HEK293 (cell line): ENCODE measurements around the gene MYO18B.

Source experiments
- CTCF ChIA-PET: fragments of 350-600 bp; formaldehyde crosslinking; extraction: SDS; loops from one replicate; lab custom pipeline; 2021; ENCODE audit warnings: antibody characterized with exemption; lab: Yijun Ruan, JAX
- POLR2A ChIA-PET: fragments of 300-600 bp; formaldehyde crosslinking; extraction: SDS; loops from one replicate; lab custom pipeline; 2020; ENCODE audit warnings: antibody characterized with exemption, inconsistent platforms; lab: Yijun Ruan, JAX
- H3K27ac ChIP-seq: fragments of 200-500 bp; sonication (Bioruptor generic); 2 replicates; pipeline ENCODE4 v1.5.1; 2014; ENCODE audit warnings: low read depth, low read length, control low read depth, inconsistent platforms; ENCODE audit errors: extremely low read depth
- H3K36me3 ChIP-seq, 2 experiments: fragments of 200-500 bp in 1 of 2; sonication (Bioruptor generic) in 1 of 2; 1 replicate in 1 of 2; 2 replicates in 1 of 2; pipeline ENCODE4 v1.5.1; 2014 to 2017; ENCODE audit warnings: inconsistent platforms in 2 of 2, low read length in 2 of 2; ENCODE audit not compliant: control insufficient read depth in 2 of 2, insufficient read depth in 1 of 2
- H3K4me1 ChIP-seq: fragments of 200-500 bp; sonication (Bioruptor generic); 2 replicates; pipeline ENCODE4 v1.5.1; 2014; ENCODE audit warnings: mild to moderate bottlenecking, low read length, inconsistent platforms; ENCODE audit not compliant: control insufficient read depth, insufficient read depth
- H3K4me3 ChIP-seq: 2 replicates; pipeline ENCODE4 v1.5.1; 2011; ENCODE audit warnings: low read depth, mild to moderate bottlenecking, control low read depth, low read length, moderate library complexity
- H3K9me3 ChIP-seq: fragments of 200-500 bp; sonication (Bioruptor generic); 2 replicates; pipeline ENCODE4 v1.5.1; 2014; ENCODE audit warnings: low read depth, low read length, inconsistent platforms; ENCODE audit not compliant: control insufficient read depth, insufficient read depth
- BCL11A ChIP-seq: fragments of 450-650 bp; formaldehyde crosslinking; IDR thresholded peaks from 2 replicates; pipeline ENCODE4 v1.5.1; 2016; ENCODE audit warnings: low read depth, missing biosample characterization, missing genetic modification characterization
- FEZF1 ChIP-seq: fragments of 450-650 bp; formaldehyde crosslinking; IDR thresholded peaks from 2 replicates; pipeline ENCODE4 v1.5.1; 2016; ENCODE audit warnings: missing biosample characterization, missing genetic modification characterization
- GFI1B ChIP-seq: fragments of 450-650 bp; formaldehyde crosslinking; IDR thresholded peaks from 2 replicates; pipeline ENCODE4 v1.5.1; 2016; ENCODE audit warnings: missing biosample characterization, missing genetic modification characterization
- GLIS1 ChIP-seq: fragments of 450-650 bp; formaldehyde crosslinking; IDR thresholded peaks from 2 replicates; pipeline ENCODE4 v1.5.1; 2016; ENCODE audit warnings: missing biosample characterization, missing genetic modification characterization
- KLF1 ChIP-seq: fragments of 450-650 bp; formaldehyde crosslinking; IDR thresholded peaks from 2 replicates; pipeline ENCODE4 v1.5.1; 2016; ENCODE audit warnings: missing biosample characterization, missing genetic modification characterization
- OSR2 ChIP-seq: fragments of 450-650 bp; formaldehyde crosslinking; IDR thresholded peaks from 2 replicates; pipeline ENCODE4 v1.5.1; 2016; ENCODE audit warnings: missing biosample characterization, missing genetic modification characterization
- RBAK ChIP-seq: fragments of 450-650 bp; formaldehyde crosslinking; IDR thresholded peaks from 2 replicates; pipeline ENCODE4 v1.5.1; 2016; ENCODE audit warnings: missing biosample characterization, missing genetic modification characterization
- SCRT1 ChIP-seq: fragments of 450-650 bp; formaldehyde crosslinking; IDR thresholded peaks from 2 replicates; pipeline ENCODE4 v1.5.1; 2016; ENCODE audit warnings: missing biosample characterization, missing genetic modification characterization, borderline replicate concordance
- TCF7L2 ChIP-seq: IDR thresholded peaks from 2 replicates; pipeline ENCODE4 v1.6.1; 2011; ENCODE audit warnings: low read depth, mild to moderate bottlenecking, inconsistent platforms, low read length, moderate library complexity, borderline replicate concordance
- TRIM28 ChIP-seq: IDR thresholded peaks from 2 replicates; pipeline ENCODE4 v1.6.1; 2011; ENCODE audit warnings: low read length, control low read depth, borderline replicate concordance
- ZBTB1 ChIP-seq: fragments of 450-650 bp; formaldehyde crosslinking; IDR thresholded peaks from 2 replicates; pipeline ENCODE4 v1.5.1; 2016; ENCODE audit warnings: missing biosample characterization, missing genetic modification characterization
- ZBTB8A ChIP-seq: fragments of 450-650 bp; formaldehyde crosslinking; IDR thresholded peaks from 2 replicates; pipeline ENCODE4 v1.5.1; 2016; ENCODE audit warnings: missing biosample characterization, missing genetic modification characterization
- ZIC2 ChIP-seq: fragments of 450-650 bp; formaldehyde crosslinking; IDR thresholded peaks from 2 replicates; pipeline ENCODE4 v1.5.1; 2016; ENCODE audit warnings: missing biosample characterization, missing genetic modification characterization
- ZNF175 ChIP-seq: fragments of 450-650 bp; formaldehyde crosslinking; IDR thresholded peaks from 2 replicates; pipeline ENCODE4 v1.5.1; 2016; ENCODE audit warnings: missing biosample characterization, missing genetic modification characterization
- ZNF211 ChIP-seq: fragments of 450-650 bp; formaldehyde crosslinking; IDR thresholded peaks from 2 replicates; pipeline ENCODE4 v1.5.1; 2016; ENCODE audit warnings: low read depth, missing biosample characterization, missing genetic modification characterization
- ZNF239 ChIP-seq: fragments of 450-650 bp; formaldehyde crosslinking; IDR thresholded peaks from 2 replicates; pipeline ENCODE4 v1.5.1; 2016; ENCODE audit warnings: missing biosample characterization, missing genetic modification characterization
- ZNF266 ChIP-seq: fragments of 450-650 bp; formaldehyde crosslinking; IDR thresholded peaks from 2 replicates; pipeline ENCODE4 v1.5.1; 2016; ENCODE audit warnings: missing biosample characterization, missing genetic modification characterization, low read depth
- ZNF302 ChIP-seq: fragments of 450-650 bp; formaldehyde crosslinking; IDR thresholded peaks from 2 replicates; pipeline ENCODE4 v1.5.1; 2016; ENCODE audit warnings: missing biosample characterization, missing genetic modification characterization, low read depth
- ZNF335 ChIP-seq: fragments of 450-650 bp; formaldehyde crosslinking; conservative IDR thresholded peaks from 2 replicates; pipeline ENCODE4 v1.5.1; 2016; ENCODE audit warnings: missing biosample characterization, missing genetic modification characterization
- ZNF404 ChIP-seq: fragments of 450-650 bp; formaldehyde crosslinking; IDR thresholded peaks from 2 replicates; pipeline ENCODE4 v1.5.1; 2017; ENCODE audit warnings: missing biosample characterization, missing genetic modification characterization
- ZNF48 ChIP-seq: fragments of 450-650 bp; formaldehyde crosslinking; IDR thresholded peaks from 2 replicates; pipeline ENCODE4 v1.5.1; 2016; ENCODE audit warnings: missing biosample characterization, missing genetic modification characterization
- ZNF510 ChIP-seq: fragments of 450-650 bp; formaldehyde crosslinking; IDR thresholded peaks from 2 replicates; pipeline ENCODE4 v1.5.1; 2018; ENCODE audit warnings: mild to moderate bottlenecking, missing genetic modification characterization, missing biosample characterization; ENCODE audit not compliant: insufficient replicate concordance
- ZNF571 ChIP-seq: fragments of 450-650 bp; formaldehyde crosslinking; IDR thresholded peaks from 2 replicates; pipeline ENCODE4 v1.5.0; 2017; ENCODE audit warnings: missing biosample characterization, missing genetic modification characterization
- ZNF623 ChIP-seq: fragments of 450-650 bp; formaldehyde crosslinking; IDR thresholded peaks from 2 replicates; pipeline ENCODE4 v1.5.1; 2016; ENCODE audit warnings: missing biosample characterization, missing genetic modification characterization
- ZNF791 ChIP-seq: fragments of 450-650 bp; formaldehyde crosslinking; IDR thresholded peaks from 2 replicates; pipeline ENCODE4 v1.5.1; 2016; ENCODE audit warnings: missing biosample characterization, missing genetic modification characterization
- TF ChIP-seq, protein P1 (sequence below): fragments of 450-650 bp; formaldehyde crosslinking; IDR thresholded peaks from 2 replicates; pipeline ENCODE4 v1.5.1; 2016; ENCODE audit warnings: missing biosample characterization, missing genetic modification characterization
- TF ChIP-seq, protein P2 (sequence below): fragments of 450-650 bp; formaldehyde crosslinking; IDR thresholded peaks from 2 replicates; pipeline ENCODE4 v1.5.1; 2016; ENCODE audit warnings: missing biosample characterization, missing genetic modification characterization
- TF ChIP-seq, protein P3 (sequence below): fragments of 450-650 bp; formaldehyde crosslinking; IDR thresholded peaks from 2 replicates; pipeline ENCODE4; 2016; ENCODE audit warnings: missing biosample characterization, missing genetic modification characterization
- TF ChIP-seq, protein P4 (sequence below): fragments of 450-650 bp; formaldehyde crosslinking; IDR thresholded peaks from 2 replicates; pipeline ENCODE4 v1.5.1; 2016; ENCODE audit warnings: missing biosample characterization, missing genetic modification characterization
- TF ChIP-seq, protein P5 (sequence below): fragments of 450-650 bp; formaldehyde crosslinking; conservative IDR thresholded peaks from 2 replicates; pipeline ENCODE4 v1.5.1; 2016; ENCODE audit warnings: low read depth, missing biosample characterization, missing genetic modification characterization

The MYO18B gene

DNA sequence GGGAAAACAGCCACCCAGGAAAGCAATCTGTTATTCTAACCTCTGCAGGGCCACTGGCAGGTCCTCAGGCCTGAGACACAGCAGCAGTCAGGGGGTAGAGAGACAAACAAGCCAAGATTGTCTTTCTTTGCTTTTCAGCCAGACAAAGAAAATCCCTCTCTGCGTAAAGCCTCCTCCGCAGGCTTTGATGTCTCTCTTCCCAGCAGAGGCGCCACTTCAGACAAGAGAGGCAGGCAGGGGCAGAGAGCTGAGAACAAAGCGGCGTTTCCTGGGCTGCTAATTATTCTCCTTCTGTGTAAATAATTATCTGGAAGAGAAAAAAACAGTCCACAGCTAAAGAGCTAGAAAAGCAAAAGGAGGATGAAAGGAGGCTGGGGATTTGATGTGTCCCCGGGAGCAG, 324.5 kb downstream of the MYO18B start:
- H3K36me3 ChIP-seq = no peaks in the 10 kb centered on the region
- TF ChIP-seq ZNF211 (tag by site-specific recombination) = no peak
- TF ChIP-seq, protein P1, sequence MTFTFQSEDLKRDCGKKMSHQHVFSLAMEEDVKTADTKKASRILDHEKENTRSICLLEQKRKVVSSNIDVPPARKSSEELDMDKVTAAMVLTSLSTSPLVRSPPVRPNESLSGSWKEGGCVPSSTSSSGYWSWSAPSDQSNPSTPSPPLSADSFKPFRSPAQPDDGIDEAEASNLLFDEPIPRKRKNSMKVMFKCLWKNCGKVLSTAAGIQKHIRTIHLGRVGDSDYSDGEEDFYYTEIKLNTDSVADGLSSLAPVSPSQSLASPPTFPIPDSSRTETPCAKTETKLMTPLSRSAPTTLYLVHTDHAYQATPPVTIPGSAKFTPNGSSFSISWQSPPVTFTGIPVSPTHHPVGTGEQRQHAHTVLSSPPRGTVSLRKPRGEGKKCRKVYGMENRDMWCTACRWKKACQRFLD = no peak
- no peak for TF ChIP-seq ZNF48 (tag by site-specific recombination)
- TF ChIP-seq ZNF510 (tag by site-specific recombination) = no peak
- TF ChIP-seq TCF7L2 = peak; percentile 82
- TF ChIP-seq, protein P2, sequence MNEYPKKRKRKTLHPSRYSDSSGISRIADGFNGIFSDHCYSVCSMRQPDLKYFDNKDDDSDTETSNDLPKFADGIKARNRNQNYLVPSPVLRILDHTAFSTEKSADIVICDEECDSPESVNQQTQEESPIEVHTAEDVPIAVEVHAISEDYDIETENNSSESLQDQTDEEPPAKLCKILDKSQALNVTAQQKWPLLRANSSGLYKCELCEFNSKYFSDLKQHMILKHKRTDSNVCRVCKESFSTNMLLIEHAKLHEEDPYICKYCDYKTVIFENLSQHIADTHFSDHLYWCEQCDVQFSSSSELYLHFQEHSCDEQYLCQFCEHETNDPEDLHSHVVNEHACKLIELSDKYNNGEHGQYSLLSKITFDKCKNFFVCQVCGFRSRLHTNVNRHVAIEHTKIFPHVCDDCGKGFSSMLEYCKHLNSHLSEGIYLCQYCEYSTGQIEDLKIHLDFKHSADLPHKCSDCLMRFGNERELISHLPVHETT (tag by site-specific recombination) = no peak
- TF ChIP-seq ZNF571 (tag by site-specific recombination) = no peak
- TF ChIP-seq GFI1B (tag by site-specific recombination) = no peak
- no peak for TF ChIP-seq ZNF404 (tag by site-specific recombination)
- TF ChIP-seq, protein P3, sequence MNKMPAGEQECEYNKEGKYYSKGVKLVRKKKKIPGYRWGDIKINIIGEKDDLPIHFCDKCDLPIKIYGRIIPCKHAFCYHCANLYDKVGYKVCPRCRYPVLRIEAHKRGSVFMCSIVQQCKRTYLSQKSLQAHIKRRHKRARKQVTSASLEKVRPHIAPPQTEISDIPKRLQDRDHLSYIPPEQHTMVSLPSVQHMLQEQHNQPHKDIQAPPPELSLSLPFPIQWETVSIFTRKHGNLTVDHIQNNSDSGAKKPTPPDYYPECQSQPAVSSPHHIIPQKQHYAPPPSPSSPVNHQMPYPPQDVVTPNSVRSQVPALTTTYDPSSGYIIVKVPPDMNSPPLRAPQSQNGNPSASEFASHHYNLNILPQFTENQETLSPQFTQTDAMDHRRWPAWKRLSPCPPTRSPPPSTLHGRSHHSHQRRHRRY = no peak
- TF ChIP-seq OSR2 (tag by site-specific recombination) = 0 out of 2 replicates have a peak, but pooled peaks have one; percentile 28
- peak; percentile 85 for TF ChIP-seq GLIS1
- no peak for TF ChIP-seq RBAK (tag by site-specific recombination)
- no peak for TF ChIP-seq KLF1 (tag by site-specific recombination)
- no peak for TF ChIP-seq ZNF791 (tag by site-specific recombination)
- TF ChIP-seq ZNF335 (tag by site-specific recombination) = 0 out of 2 replicates have a peak, but pooled peaks have one; percentile 12
- TF ChIP-seq ZNF239 = no peak
- TF ChIP-seq ZNF623 (tag by site-specific recombination) = no peak
- TF ChIP-seq ZNF266 (tag by site-specific recombination) = no peak
- no peak for TF ChIP-seq ZBTB1 (tag by site-specific recombination)
- TF ChIP-seq ZNF175 (tag by site-specific recombination) = no peak
- TF ChIP-seq BCL11A (tag by site-specific recombination) = no peak
- TF ChIP-seq, protein P4, sequence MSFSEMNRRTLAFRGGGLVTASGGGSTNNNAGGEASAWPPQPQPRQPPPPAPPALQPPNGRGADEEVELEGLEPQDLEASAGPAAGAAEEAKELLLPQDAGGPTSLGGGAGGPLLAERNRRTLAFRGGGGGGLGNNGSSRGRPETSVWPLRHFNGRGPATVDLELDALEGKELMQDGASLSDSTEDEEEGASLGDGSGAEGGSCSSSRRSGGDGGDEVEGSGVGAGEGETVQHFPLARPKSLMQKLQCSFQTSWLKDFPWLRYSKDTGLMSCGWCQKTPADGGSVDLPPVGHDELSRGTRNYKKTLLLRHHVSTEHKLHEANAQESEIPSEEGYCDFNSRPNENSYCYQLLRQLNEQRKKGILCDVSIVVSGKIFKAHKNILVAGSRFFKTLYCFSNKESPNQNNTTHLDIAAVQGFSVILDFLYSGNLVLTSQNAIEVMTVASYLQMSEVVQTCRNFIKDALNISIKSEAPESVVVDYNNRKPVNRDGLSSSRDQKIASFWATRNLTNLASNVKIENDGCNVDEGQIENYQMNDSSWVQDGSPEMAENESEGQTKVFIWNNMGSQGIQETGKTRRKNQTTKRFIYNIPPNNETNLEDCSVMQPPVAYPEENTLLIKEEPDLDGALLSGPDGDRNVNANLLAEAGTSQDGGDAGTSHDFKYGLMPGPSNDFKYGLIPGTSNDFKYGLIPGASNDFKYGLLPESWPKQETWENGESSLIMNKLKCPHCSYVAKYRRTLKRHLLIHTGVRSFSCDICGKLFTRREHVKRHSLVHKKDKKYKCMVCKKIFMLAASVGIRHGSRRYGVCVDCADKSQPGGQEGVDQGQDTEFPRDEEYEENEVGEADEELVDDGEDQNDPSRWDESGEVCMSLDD (tag by site-specific recombination) = no peak
- TF ChIP-seq, protein P5, sequence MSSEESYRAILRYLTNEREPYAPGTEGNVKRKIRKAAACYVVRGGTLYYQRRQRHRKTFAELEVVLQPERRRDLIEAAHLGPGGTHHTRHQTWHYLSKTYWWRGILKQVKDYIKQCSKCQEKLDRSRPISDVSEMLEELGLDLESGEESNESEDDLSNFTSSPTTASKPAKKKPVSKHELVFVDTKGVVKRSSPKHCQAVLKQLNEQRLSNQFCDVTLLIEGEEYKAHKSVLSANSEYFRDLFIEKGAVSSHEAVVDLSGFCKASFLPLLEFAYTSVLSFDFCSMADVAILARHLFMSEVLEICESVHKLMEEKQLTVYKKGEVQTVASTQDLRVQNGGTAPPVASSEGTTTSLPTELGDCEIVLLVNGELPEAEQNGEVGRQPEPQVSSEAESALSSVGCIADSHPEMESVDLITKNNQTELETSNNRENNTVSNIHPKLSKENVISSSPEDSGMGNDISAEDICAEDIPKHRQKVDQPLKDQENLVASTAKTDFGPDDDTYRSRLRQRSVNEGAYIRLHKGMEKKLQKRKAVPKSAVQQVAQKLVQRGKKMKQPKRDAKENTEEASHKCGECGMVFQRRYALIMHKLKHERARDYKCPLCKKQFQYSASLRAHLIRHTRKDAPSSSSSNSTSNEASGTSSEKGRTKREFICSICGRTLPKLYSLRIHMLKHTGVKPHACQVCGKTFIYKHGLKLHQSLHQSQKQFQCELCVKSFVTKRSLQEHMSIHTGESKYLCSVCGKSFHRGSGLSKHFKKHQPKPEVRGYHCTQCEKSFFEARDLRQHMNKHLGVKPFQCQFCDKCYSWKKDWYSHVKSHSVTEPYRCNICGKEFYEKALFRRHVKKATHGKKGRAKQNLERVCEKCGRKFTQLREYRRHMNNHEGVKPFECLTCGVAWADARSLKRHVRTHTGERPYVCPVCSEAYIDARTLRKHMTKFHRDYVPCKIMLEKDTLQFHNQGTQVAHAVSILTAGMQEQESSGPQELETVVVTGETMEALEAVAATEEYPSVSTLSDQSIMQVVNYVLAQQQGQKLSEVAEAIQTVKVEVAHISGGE = no peak
- TF ChIP-seq FEZF1 (tag by site-specific recombination) = no peak
- TF ChIP-seq ZBTB8A (tag by site-specific recombination) = no peak
- no peak for TF ChIP-seq ZNF302 (tag by site-specific recombination)
- no peak for TF ChIP-seq SCRT1 (tag by site-specific recombination)
- TF ChIP-seq ZIC2 (tag by site-specific recombination) = 0 out of 2 replicates have a peak, but pooled peaks have one; percentile 21
- no peak for TF ChIP-seq TRIM28
- TF ChIP-seq, all 188 proteins: peak for 5
- ChIA-PET POLR2A (no interaction called here), CTCF (interaction anchor here (1.0 to 1.6 kb wide), 2 partner anchors 68 to 106 kb away, joined by 3 to 4 read pairs; no protein-coding TSS in a partner anchor)
- no peaks in the 10 kb centered on the region; the same call in 1 of the 2 replicates for H3K4me1 ChIP-seq
- no peak overlapping the region for H3K4me3 ChIP-seq
- H3K9me3 ChIP-seq = no peaks in the 10 kb centered on the region
- H3K27ac ChIP-seq = 0 out of 2 replicates have a peak overlapping the region, but pooled peaks have one; percentile 1
